Thoracic aorta (tissue), 2 donors: ENCODE results near the gene TLR6. TPM values are rescaled to one million over a fixed set of nuclear protein-coding genes. Genes with fewer than 3 reads are reported as not detected.
"Not testable (repeated sequence)": the region's sequence is repeated elsewhere in the genome, so short reads cannot be mapped to it uniquely, and the experiment has no call there.

ENCODE experiments used
- ATAC-seq: fragments of 150-250 bp; one replicate; pipeline ENCODE4 v1.8.0; 2017; ENCODE audit warnings: low read depth; ENCODE audit not compliant: insufficient number of reproducible peaks, low FRiP score
- DNase-seq: peaks from one replicate; pipeline ENCODE4 v3.0.0-alpha.2; 2020; ENCODE audit warnings: low spot score
- H3K27ac ChIP-seq, 2 donors: fragments of 200-600 bp; sonication (generic); 1 replicate in 1 of 2; 2 replicates in 1 of 2; pipeline ENCODE4 v1.5.1; 2016; ENCODE audit warnings: mild to moderate bottlenecking in 2 of 2, moderate library complexity in 2 of 2
- H3K27me3 ChIP-seq: fragments of 200-600 bp; sonication (generic); replicated peaks from 2 replicates; pipeline ENCODE4 v1.6.0; 2016; ENCODE audit warnings: mild to moderate bottlenecking; ENCODE audit not compliant: insufficient read depth
- H3K36me3 ChIP-seq: fragments of 200-600 bp; sonication (generic); one replicate; pipeline ENCODE4 v1.5.1; 2016
- H3K4me1 ChIP-seq, 2 donors: fragments of 200-600 bp; sonication (generic); 1 replicate in 1 of 2; 2 replicates in 1 of 2; pipeline versions ENCODE4 v1.5.1 to v1.6.0; 2016; ENCODE audit warnings: low read depth in 2 of 2, mild to moderate bottlenecking in 1 of 2; ENCODE audit not compliant: control insufficient read depth in 1 of 2
- H3K4me3 ChIP-seq: fragments of 200-600 bp; sonication (generic); 2 replicates; pipeline ENCODE4 v1.5.1; 2016; ENCODE audit warnings: mild to moderate bottlenecking
- H3K9me3 ChIP-seq: fragments of 200-600 bp; sonication (generic); 2 replicates; pipeline ENCODE4 v1.5.1; 2016
- total RNA-seq, 2 donors: library from RNA; depleted of rRNA; stranded (reverse); fragments of >200 nt; gene quantifications; one replicate each; pipeline versions ENCODE4 v1.1.0 to v1.2.3, GENCODE V29; 2016
- TF ChIP-seq, protein P1 (sequence below): fragments of 200-600 bp; sonication (generic); IDR thresholded peaks from one replicate; pipeline ENCODE4 v1.5.1; 2019; ENCODE audit warnings: antibody characterized with exemption

Gene TLR6
- total RNA-seq, 2 donors from 2014 or later = 1.8 to 3.5 TPM

DNA sequence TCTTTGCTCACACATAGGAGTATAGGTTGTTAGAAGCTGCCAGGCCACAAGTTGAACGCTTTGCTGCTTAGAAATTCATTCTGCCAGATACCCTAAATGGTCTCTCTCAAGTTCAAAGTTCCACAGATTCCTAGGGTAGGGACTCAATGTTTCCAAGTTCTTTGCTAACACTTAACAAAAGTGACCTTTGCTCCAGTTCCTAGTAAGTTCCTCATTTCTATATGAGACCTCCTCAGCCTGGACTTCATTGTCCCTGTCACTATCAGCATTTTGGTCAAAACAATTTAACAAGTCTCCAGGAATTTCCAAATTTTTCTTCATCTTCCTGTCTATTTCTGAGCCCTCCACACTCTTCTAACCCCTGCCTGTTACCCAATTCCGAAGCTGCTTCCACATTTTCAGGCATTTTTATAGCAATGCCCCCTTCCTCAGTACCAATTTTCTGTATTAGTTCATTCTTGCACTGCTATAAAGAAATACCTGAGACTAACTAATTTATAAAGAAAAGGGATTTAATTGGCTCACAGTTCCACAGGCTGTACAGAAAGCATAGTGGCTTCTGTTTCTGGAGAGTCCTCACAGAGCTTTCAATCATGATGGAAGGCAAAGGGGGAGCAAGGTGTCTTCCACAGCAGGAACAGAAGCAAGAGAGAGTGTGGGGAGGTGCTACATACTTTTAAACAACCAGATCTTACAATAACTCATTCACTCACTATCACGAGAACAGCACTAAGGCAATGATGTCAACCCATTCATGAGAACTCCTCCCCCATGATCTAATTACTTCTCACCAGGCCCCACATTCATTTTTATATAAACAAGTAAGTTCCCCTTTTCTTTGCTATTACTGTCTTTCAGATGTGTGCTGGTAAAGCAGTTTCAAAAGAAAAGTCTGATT is 40.5 kb downstream of the TLR6 start:
- ATAC-seq = no peak
- no peaks in the 10 kb centered on the region for H3K27me3 ChIP-seq
- H3K27ac ChIP-seq = peak overlapping the region in 1 of 2 donors; percentile 53
- TF ChIP-seq, protein P1, sequence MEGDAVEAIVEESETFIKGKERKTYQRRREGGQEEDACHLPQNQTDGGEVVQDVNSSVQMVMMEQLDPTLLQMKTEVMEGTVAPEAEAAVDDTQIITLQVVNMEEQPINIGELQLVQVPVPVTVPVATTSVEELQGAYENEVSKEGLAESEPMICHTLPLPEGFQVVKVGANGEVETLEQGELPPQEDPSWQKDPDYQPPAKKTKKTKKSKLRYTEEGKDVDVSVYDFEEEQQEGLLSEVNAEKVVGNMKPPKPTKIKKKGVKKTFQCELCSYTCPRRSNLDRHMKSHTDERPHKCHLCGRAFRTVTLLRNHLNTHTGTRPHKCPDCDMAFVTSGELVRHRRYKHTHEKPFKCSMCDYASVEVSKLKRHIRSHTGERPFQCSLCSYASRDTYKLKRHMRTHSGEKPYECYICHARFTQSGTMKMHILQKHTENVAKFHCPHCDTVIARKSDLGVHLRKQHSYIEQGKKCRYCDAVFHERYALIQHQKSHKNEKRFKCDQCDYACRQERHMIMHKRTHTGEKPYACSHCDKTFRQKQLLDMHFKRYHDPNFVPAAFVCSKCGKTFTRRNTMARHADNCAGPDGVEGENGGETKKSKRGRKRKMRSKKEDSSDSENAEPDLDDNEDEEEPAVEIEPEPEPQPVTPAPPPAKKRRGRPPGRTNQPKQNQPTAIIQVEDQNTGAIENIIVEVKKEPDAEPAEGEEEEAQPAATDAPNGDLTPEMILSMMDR = no peak
- DNase-seq = no peak
- H3K4me3 ChIP-seq = peak overlapping the region; percentile 35
- H3K36me3 ChIP-seq = no peaks in the 10 kb centered on the region
- no peaks in the 10 kb centered on the region for H3K4me1 ChIP-seq
- H3K9me3 ChIP-seq = no peaks in the 10 kb centered on the region

DNA sequence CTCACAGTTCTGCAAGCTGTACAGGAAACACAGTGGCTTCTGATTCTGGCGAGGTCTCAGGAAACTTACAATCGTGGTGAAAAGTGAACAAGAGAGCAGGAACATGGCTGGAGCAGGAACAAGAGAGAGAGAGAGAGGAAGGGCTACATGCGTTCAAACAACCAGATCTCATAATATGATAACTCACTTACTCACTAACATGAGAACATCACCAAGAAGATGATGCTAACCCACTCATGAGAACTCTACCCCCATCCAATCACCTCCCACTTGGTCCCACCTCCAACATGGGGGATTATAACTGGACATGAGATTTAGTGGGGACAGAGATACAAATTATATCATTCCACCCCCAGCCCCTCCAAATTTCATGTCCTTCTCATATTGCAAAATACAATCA is 42.2 kb downstream of the TLR6 start:
- Histone ChIP-seq H3K36me3 (no peaks in the 10 kb centered on the region), H3K27me3 (no peaks in the 10 kb centered on the region), H3K4me1 (no peaks in the 10 kb centered on the region), H3K27ac (no peak overlapping the region), H3K4me3 (no peak overlapping the region), H3K9me3 (no peaks in the 10 kb centered on the region)
- TF ChIP-seq, protein P1 = no peak
- ATAC-seq (no peak), DNase-seq (no peak)

DNA sequence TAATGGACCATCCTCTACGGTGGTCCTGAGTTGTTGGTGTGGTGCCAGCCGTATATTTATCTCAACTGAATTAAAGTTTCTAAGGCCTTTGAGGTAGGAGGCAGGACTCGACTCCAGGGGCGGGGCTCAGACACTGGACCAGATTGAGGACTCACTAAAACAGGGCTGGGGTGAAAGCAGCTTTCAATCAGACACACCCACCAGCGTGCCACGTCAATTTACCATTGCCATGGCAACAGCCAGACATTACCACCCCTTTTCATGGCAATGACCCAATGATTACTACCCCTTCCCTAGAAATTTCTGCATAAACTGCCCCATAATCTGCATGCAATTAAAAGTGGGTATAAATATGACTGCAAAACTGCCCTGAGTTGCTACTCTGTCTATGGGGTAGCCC is 45.3 kb downstream of the TLR6 start:
- Histone ChIP-seq H3K4me1 (no peaks in the 10 kb centered on the region), H3K4me3 (no peak overlapping the region), H3K27me3 (no peaks in the 10 kb centered on the region), H3K36me3 (no peaks in the 10 kb centered on the region), H3K27ac (no peak overlapping the region), H3K9me3 (no peaks in the 10 kb centered on the region)
- TF ChIP-seq, protein P1 = no peak
- DNase-seq (no peak), ATAC-seq (no peak)

DNA sequence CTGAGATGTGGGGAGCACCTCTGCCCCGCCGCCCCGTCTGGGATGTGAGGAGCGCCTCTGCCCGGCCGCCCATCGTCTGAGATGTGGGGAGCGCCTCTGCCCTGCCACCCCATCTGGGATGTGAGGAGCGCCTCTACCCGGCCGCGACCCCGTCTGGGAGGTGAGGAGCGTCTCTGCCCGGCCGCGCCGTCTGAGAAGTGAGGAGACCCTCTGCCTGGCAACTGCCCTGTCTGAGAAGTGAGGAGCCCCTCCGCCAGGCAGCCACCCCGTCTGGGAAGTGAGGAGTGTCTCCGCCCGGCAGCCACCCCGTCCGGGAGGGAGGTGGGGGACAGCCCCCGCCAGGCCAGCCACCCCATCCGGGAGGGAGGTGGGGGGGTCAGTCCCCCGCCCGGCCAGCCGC is 49.2 kb downstream of the TLR6 start:
- not testable (repeated sequence) for H3K27me3 ChIP-seq, H3K27ac ChIP-seq, ATAC-seq

DNA sequence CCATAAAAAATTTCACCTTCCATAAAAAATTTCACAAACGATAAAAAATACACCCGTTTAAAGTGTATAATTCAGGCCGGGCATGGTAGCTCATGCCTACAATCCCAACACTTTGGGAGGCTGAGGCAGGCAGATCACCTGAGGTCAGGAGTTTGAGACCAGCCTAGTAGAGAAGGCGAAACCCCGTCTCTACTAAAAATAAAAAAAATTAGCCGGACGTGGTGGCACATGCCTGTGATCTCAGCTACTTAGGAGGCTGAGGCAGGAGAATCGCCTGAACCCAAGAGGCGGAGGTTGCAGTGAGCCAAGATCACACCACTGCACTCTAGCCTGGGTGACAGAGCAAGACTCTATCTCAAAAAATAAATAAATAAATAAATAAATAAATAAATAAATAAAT is 50.4 kb downstream of the TLR6 start:
- not testable (repeated sequence) for DNase-seq, H3K9me3 ChIP-seq, ATAC-seq, H3K36me3 ChIP-seq, H3K27me3 ChIP-seq, H3K4me3 ChIP-seq
- peak overlapping the region in 1 of 2 donors; percentile 68 for H3K27ac ChIP-seq
- peaks cover 7 to 13% of the 10 kb centered on the region in 2 donors for H3K4me1 ChIP-seq

More for the DNA sequence above, 49.2 kb downstream of the TLR6 start:
- H3K9me3 ChIP-seq, DNase-seq, H3K4me3 ChIP-seq, H3K36me3 ChIP-seq: not testable (repeated sequence)
- peaks cover 7 to 13% of the 10 kb centered on the region in 2 donors for H3K4me1 ChIP-seq

DNA sequence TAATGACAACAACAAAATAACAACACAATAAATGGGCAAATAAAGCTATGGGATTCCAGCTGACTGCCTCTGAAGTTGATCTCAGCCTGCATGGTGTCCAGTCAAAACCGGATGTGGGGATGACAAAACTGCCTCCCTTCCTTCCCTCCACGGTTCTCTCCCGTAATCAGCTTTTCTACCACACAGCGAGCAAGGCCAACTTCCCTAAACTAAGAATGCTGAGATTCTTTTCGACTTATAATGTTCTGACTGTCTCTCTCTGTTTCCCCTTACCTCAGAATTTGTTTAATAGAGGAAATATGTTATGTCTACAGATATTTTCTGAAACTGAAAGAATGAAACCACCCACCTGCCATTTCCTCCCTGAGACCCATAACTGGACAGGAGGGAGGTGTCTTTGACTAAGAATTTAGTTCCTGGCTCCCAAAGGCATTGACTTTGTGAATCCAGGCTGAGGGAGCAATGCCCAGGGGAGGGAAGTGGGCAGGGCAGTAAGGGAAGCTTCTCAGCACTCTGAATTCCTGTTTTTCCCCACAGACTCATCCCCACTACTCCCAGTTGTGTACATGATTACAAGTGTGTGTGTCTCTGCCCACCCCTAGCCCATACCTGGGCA is 51.0 kb downstream of the TLR6 start:
- no peak for DNase-seq
- Histone ChIP-seq H3K27me3 (no peaks in the 10 kb centered on the region), H3K4me3 (peak overlapping the region; percentile 66), H3K27ac (peak overlapping the region; percentile 54 to 68), H3K36me3 (peaks cover under 1% of the 10 kb centered on the region), H3K4me1 (peaks cover 7 to 13% of the 10 kb centered on the region in 2 donors), H3K9me3 (no peaks in the 10 kb centered on the region)
- TF ChIP-seq, protein P1 = no peak
- no peak for ATAC-seq
